ENCODE measurements around the gene ZNF574. TPM values are rescaled to one million over a fixed set of nuclear protein-coding genes. Genes with fewer than 3 reads are reported as not detected.

ZNF574 gene
- polyA plus RNA-seq, 1 donor (not counting 4 experiments of a cell fraction or from before 2014, with no cell fraction given): 6.8 TPM

DNA sequence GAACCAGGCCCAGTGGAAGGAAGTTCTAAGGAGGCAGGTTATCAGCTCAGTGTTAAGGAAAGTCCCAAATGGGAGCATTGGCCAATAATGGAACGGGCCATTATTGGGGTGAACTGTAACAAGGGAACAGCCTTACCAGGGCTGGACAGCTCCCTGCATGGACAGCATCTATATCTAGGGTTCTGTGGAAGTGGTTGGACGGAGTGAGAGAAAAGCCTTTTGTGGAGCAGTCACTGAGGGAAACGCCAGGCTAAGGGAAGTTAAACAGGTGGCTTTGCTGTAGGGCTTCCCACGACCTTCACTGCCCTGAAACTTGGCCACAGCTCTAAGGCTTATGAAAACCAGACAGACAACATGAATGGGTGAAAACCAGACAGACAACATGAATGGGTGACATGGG, 39.3 kb downstream of the ZNF574 start:
- DNase-seq (ENCODE audit: low read depth, low spot score) (no peak), FAIRE-seq (no peak)
- Histone ChIP-seq H3K9me3 (ENCODE audit: control insufficient read depth, low read depth, low read length) (no peaks in the 10 kb centered on the region), H4K20me1 (ENCODE audit: control insufficient read depth, extremely low read depth, insufficient read depth, low read length) (no peaks in the 10 kb centered on the region), H3K9ac (ENCODE audit: control insufficient read depth, extremely low read depth, insufficient read depth, low read length) (no peak overlapping the region), H3K4me3 (ENCODE audit: control insufficient read depth in 2 of 3, extremely low read depth in 1 of 3, insufficient read depth in 2 of 3, low read depth in 1 of 3, low read length in 3 of 3) (no peak overlapping the region), H3K27ac (ENCODE audit: control insufficient read depth, insufficient read depth, low read length) (no peak overlapping the region), H3K79me2 (ENCODE audit: control insufficient read depth, insufficient read depth, low read length) (no peaks in the 10 kb centered on the region), H3K9me1 (ENCODE audit: control insufficient read depth, extremely low read depth, insufficient read depth, low read length) (no peaks in the 10 kb centered on the region), H2AFZ (ENCODE audit: control insufficient read depth, low read length) (no peak overlapping the region), H3K27me3 (ENCODE audit: control insufficient read depth, extremely low read depth, insufficient read depth, low read length) (no peaks in the 10 kb centered on the region), H3K4me2 (ENCODE audit: control insufficient read depth, extremely low read depth, insufficient read depth, low read depth, low read length) (no peak overlapping the region), H3K36me3 (ENCODE audit: control insufficient read depth in 2 of 2, extremely low read depth in 1 of 2, insufficient read depth in 2 of 2, low read length in 2 of 2) (peaks cover 0 to 7% of the 10 kb centered on the region in 2 experiments), H3K4me1 (ENCODE audit: control insufficient read depth, extremely low read depth, insufficient read depth, low read length) (peaks cover 48% of the 10 kb centered on the region)
- TF ChIP-seq, protein P1, sequence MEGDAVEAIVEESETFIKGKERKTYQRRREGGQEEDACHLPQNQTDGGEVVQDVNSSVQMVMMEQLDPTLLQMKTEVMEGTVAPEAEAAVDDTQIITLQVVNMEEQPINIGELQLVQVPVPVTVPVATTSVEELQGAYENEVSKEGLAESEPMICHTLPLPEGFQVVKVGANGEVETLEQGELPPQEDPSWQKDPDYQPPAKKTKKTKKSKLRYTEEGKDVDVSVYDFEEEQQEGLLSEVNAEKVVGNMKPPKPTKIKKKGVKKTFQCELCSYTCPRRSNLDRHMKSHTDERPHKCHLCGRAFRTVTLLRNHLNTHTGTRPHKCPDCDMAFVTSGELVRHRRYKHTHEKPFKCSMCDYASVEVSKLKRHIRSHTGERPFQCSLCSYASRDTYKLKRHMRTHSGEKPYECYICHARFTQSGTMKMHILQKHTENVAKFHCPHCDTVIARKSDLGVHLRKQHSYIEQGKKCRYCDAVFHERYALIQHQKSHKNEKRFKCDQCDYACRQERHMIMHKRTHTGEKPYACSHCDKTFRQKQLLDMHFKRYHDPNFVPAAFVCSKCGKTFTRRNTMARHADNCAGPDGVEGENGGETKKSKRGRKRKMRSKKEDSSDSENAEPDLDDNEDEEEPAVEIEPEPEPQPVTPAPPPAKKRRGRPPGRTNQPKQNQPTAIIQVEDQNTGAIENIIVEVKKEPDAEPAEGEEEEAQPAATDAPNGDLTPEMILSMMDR (optimal IDR thresholded peaks at IDR 0.05 in 1 of 3, IDR thresholded peaks at IDR 0.05 in 1 of 3, conservative IDR thresholded peaks at IDR 0.05 in 1 of 3; ENCODE audit: extremely low read depth in 1 of 3, insufficient read depth in 2 of 3, low read length in 3 of 3): no peak
- no peak for TF ChIP-seq EZH2 (IDR thresholded peaks at IDR 0.05; ENCODE audit: low read length)
- dilution Hi-C loops (cut with MboI; ENCODE audit: extremely low pct_ligation_motif_present, low sequenced_read_pairs): no loop called here

DNA sequence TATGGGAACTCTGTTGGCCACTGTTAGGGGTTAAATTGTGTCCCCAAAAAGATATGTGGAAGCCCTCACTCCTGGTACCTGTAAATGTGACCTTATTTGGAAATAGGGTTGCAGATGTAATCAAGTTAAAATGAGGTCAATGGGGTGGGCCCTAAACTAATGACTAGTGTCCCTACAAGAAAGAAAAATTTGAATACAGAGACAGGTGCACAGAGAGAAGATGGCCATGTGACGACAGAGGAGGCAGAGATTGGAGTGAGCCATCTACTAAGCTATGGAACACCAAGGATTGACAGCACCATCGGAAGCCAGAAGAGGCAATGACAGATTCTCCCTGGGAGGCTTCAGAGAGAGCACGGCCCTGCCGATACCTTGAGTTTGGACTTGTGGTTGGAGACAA, 39.7 kb downstream of the ZNF574 start:
- Histone ChIP-seq H3K27me3 (ENCODE audit: control insufficient read depth, extremely low read depth, insufficient read depth, low read length) (no peaks in the 10 kb centered on the region), H3K9me1 (ENCODE audit: control insufficient read depth, extremely low read depth, insufficient read depth, low read length) (no peaks in the 10 kb centered on the region), H3K4me3 (ENCODE audit: control insufficient read depth in 2 of 3, extremely low read depth in 1 of 3, insufficient read depth in 2 of 3, low read depth in 1 of 3, low read length in 3 of 3) (no peak overlapping the region), H2AFZ (ENCODE audit: control insufficient read depth, low read length) (no peak overlapping the region), H3K4me2 (ENCODE audit: control insufficient read depth, extremely low read depth, insufficient read depth, low read depth, low read length) (no peak overlapping the region), H3K9me3 (ENCODE audit: control insufficient read depth, low read depth, low read length) (no peaks in the 10 kb centered on the region), H3K36me3 (ENCODE audit: control insufficient read depth in 2 of 2, extremely low read depth in 1 of 2, insufficient read depth in 2 of 2, low read length in 2 of 2) (peaks cover 0 to 7% of the 10 kb centered on the region in 2 experiments), H3K27ac (ENCODE audit: control insufficient read depth, insufficient read depth, low read length) (no peak overlapping the region), H3K9ac (ENCODE audit: control insufficient read depth, extremely low read depth, insufficient read depth, low read length) (no peak overlapping the region), H3K4me1 (ENCODE audit: control insufficient read depth, extremely low read depth, insufficient read depth, low read length) (peaks cover 51% of the 10 kb centered on the region), H4K20me1 (ENCODE audit: control insufficient read depth, extremely low read depth, insufficient read depth, low read length) (no peaks in the 10 kb centered on the region), H3K79me2 (ENCODE audit: control insufficient read depth, insufficient read depth, low read length) (no peaks in the 10 kb centered on the region)
- dilution Hi-C loops (cut with MboI; ENCODE audit: extremely low pct_ligation_motif_present, low sequenced_read_pairs): no loop called here
- FAIRE-seq: no peak
- no peak for TF ChIP-seq EZH2 (IDR thresholded peaks at IDR 0.05; ENCODE audit: low read length)
- TF ChIP-seq, protein P1 (optimal IDR thresholded peaks at IDR 0.05 in 1 of 3, IDR thresholded peaks at IDR 0.05 in 1 of 3, conservative IDR thresholded peaks at IDR 0.05 in 1 of 3; ENCODE audit: extremely low read depth in 1 of 3, insufficient read depth in 2 of 3, low read length in 3 of 3): no peak
- no peak for DNase-seq (ENCODE audit: low read depth, low spot score)

Measured in keratinocyte (primary cell).